Measurements from ENCODE around the gene CACNG1. TPM values are rescaled to one million over a fixed set of nuclear protein-coding genes. Genes with fewer than 3 reads are reported as not detected.

The CACNG1 gene
- total RNA-seq (2014; rRNA removed; shearing (Covaris generic)) = 0.26 TPM in 1 of 2 replicates, not detected in the other

- H3K27ac ChIP-seq = no peak within 1 kb of the TSS
Observed at GRCh38 chr17:67044016-67044772, at the start of gene CACNG1. Gene CACNG1, plus strand, starts transcription at chr17:67044554. Its CDS starts 107 bp downstream, at chr17:67044661.

GRCh38 chr17:66994930-66995535 lies 49.3 kb upstream of the CACNG1 start:
- no peaks in the 10 kb centered on the region for H3K27me3 ChIP-seq (replicated peaks)
- no peak overlapping the region for H3K27ac ChIP-seq
- no peak overlapping the region for H3K4me3 ChIP-seq
- H3K4me1 ChIP-seq (replicated peaks) = no peaks in the 10 kb centered on the region
- no peak for DNase-seq (ENCODE audit: low read depth in 1 of 2, low spot score in 2 of 2)
- H3K9me3 ChIP-seq (replicated peaks) = no peaks in the 10 kb centered on the region
- peaks cover 16% of the 10 kb centered on the region for H3K36me3 ChIP-seq

More at GRCh38 chr17:67044016-67044772, at the start of gene CACNG1:
- peaks cover 18% of the 10 kb centered on the region for H3K9me3 ChIP-seq (replicated peaks)
- no peak within 1 kb of the TSS for H3K4me3 ChIP-seq
- no peaks in the 10 kb centered on the region for H3K27me3 ChIP-seq (replicated peaks)
- no peak for DNase-seq (ENCODE audit: low read depth in 1 of 2, low spot score in 2 of 2)
- no peaks in the 10 kb centered on the region for H3K36me3 ChIP-seq
- H3K4me1 ChIP-seq (replicated peaks) = peaks cover 8% of the 10 kb centered on the region

DNA sequence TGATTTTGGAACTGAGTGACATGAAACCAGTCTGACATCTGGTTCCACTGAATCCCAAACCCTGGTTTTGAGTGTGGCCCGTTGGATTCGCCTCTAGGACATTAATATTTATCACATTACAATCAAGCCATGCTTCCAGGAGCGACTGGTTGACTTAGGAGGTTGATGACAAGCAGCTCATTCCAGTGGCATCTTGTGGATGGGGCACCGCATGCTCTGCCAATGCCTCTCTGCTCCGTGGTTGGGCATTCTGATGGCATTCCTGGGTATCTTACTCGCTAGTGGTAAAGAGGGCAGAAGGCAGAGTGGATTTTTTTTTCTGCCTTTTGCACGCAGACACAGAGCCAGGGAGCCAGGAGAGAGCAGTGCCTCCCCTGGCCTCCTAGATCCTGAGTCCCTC lies 48.4 kb upstream of the CACNG1 start:
- no peaks in the 10 kb centered on the region for H3K27me3 ChIP-seq (replicated peaks)
- peaks cover 14% of the 10 kb centered on the region for H3K36me3 ChIP-seq
- H3K4me1 ChIP-seq (replicated peaks) = no peaks in the 10 kb centered on the region
- no peaks in the 10 kb centered on the region for H3K9me3 ChIP-seq (replicated peaks)
- no peak for DNase-seq (ENCODE audit: low read depth in 1 of 2, low spot score in 2 of 2)
- H3K4me3 ChIP-seq = no peak overlapping the region
- no peak overlapping the region for H3K27ac ChIP-seq

DNA sequence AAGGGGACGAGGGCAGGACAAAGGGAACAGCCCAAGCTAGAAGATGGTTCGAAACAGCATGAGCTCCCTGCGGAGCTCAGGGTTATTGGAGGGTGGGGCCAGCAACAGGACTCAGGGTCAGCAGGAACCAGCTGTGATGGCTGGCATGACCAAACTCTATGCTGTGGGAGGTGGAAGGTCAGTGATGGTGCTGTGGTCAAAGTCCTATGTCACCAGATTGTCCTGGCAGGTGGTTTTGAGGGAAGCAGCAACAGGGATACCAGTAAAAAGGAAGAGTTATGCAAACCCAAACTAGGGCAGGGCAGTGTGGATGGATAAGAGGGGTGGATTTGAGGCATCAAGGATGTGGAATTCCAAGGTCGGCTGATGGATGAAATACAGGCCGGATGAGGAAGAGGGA lies 47.4 kb upstream of the CACNG1 start:
- no peak overlapping the region for H3K4me3 ChIP-seq
- H3K36me3 ChIP-seq = peaks cover 7% of the 10 kb centered on the region; the same call in 1 of the 2 replicates
- no peaks in the 10 kb centered on the region for H3K9me3 ChIP-seq (replicated peaks)
- H3K27ac ChIP-seq = no peak overlapping the region
- H3K27me3 ChIP-seq (replicated peaks) = no peaks in the 10 kb centered on the region
- DNase-seq (ENCODE audit: low read depth in 1 of 2, low spot score in 2 of 2) = no peak
- no peaks in the 10 kb centered on the region for H3K4me1 ChIP-seq (replicated peaks)

DNA sequence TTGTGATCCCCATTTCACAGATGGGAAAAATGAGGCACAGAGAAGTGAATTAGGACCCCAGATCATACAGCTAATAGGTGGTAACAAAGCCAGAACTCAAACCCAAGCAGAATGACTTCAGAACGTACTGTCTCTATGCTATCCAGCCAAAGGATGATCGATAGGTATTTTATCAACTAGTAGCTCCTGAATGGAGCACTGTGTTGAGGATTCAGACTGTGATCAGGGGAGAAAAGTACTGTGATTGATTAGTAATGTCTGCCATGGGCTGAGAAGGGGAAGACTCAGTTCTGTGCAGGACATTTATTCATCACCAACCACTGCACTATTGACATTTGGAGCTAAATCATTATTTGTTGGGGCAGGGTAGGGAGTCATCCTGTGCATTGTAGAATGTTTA lies 41.1 kb upstream of the CACNG1 start:
- H3K27ac ChIP-seq = no peak overlapping the region
- peaks cover 9% of the 10 kb centered on the region; the same call in 1 of the 2 replicates for H3K36me3 ChIP-seq
- H3K4me1 ChIP-seq (replicated peaks) = no peaks in the 10 kb centered on the region
- no peak for DNase-seq (ENCODE audit: low read depth in 1 of 2, low spot score in 2 of 2)
- H3K9me3 ChIP-seq (replicated peaks) = no peaks in the 10 kb centered on the region; the same call in 1 of the 2 replicates
- H3K27me3 ChIP-seq (replicated peaks) = no peaks in the 10 kb centered on the region
- no peak overlapping the region for H3K4me3 ChIP-seq

DNA sequence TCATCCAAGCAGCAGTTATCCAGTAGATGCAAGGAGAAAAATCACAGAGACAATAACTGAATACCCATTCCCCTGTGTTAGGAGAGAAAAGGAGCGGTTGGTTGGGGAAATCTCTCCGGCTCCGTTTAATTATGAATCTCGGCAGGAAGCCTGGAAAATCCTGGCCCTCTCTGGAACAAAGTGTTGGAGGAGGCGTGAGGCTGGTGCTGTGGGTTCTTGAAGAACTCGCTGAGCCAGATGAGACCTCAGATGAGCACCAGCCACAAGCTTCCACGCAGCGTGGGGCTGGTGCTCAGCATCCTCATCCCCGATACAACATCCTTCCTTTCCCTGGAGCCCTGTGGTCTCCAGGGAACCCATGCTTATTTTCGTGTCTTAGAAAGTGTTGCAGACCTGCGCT lies 40.2 kb upstream of the CACNG1 start:
- Histone ChIP-seq H3K4me1 (replicated peaks) (no peaks in the 10 kb centered on the region), H3K4me3 (no peak overlapping the region), H3K27me3 (replicated peaks) (no peaks in the 10 kb centered on the region), H3K9me3 (replicated peaks) (no peaks in the 10 kb centered on the region; the same call in 1 of the 2 replicates), H3K27ac (no peak overlapping the region), H3K36me3 (peaks cover 9% of the 10 kb centered on the region; the same call in 1 of the 2 replicates)
- no peak for DNase-seq (ENCODE audit: low read depth in 1 of 2, low spot score in 2 of 2)

- H3K36me3 ChIP-seq = peaks cover 10% of the 10 kb centered on the region
- H3K9me3 ChIP-seq (replicated peaks) = no peaks in the 10 kb centered on the region; the same call in 1 of the 2 replicates
- H3K4me3 ChIP-seq = no peak overlapping the region
- DNase-seq (ENCODE audit: low read depth in 1 of 2, low spot score in 2 of 2) = no peak
- H3K27me3 ChIP-seq (replicated peaks) = no peaks in the 10 kb centered on the region
- H3K4me1 ChIP-seq (replicated peaks) = no peaks in the 10 kb centered on the region
- H3K27ac ChIP-seq = no peak overlapping the region
Observed at GRCh38 chr17:67007266-67007665, 37.1 kb upstream of the CACNG1 start.

- DNase-seq (ENCODE audit: low read depth in 1 of 2, low spot score in 2 of 2) = no peak
- peaks cover 8% of the 10 kb centered on the region for H3K36me3 ChIP-seq
- no peaks in the 10 kb centered on the region for H3K27me3 ChIP-seq (replicated peaks)
- H3K4me1 ChIP-seq (replicated peaks) = no peaks in the 10 kb centered on the region
- no peak overlapping the region for H3K27ac ChIP-seq
- H3K4me3 ChIP-seq = no peak overlapping the region
- no peaks in the 10 kb centered on the region for H3K9me3 ChIP-seq (replicated peaks)
Observed at GRCh38 chr17:67008101-67008500, 36.3 kb upstream of the CACNG1 start.

- DNase-seq (ENCODE audit: low read depth in 1 of 2, low spot score in 2 of 2) = no peak
Observed at GRCh38 chr17:67011527-67012175, 32.7 kb upstream of the CACNG1 start.

GRCh38 chr17:67013891-67014290 lies 30.5 kb upstream of the CACNG1 start:
- no peaks in the 10 kb centered on the region for H3K4me1 ChIP-seq (replicated peaks)
- no peak overlapping the region for H3K27ac ChIP-seq

More at GRCh38 chr17:67011527-67012175, 32.7 kb upstream of the CACNG1 start:
- H3K9me3 ChIP-seq (replicated peaks) = no peaks in the 10 kb centered on the region
- peaks cover 4% of the 10 kb centered on the region for H3K36me3 ChIP-seq
- no peak overlapping the region for H3K4me3 ChIP-seq
- H3K4me1 ChIP-seq (replicated peaks) = no peaks in the 10 kb centered on the region
- no peak overlapping the region for H3K27ac ChIP-seq
- H3K27me3 ChIP-seq (replicated peaks) = no peaks in the 10 kb centered on the region

GRCh38 chr17:67015001-67015400 lies 29.4 kb upstream of the CACNG1 start:
- Histone ChIP-seq H3K4me3 (no peak overlapping the region), H3K36me3 (peaks cover 25% of the 10 kb centered on the region), H3K4me1 (replicated peaks) (no peaks in the 10 kb centered on the region), H3K27me3 (replicated peaks) (no peaks in the 10 kb centered on the region), H3K9me3 (replicated peaks) (no peaks in the 10 kb centered on the region), H3K27ac (no peak overlapping the region)
- DNase-seq (ENCODE audit: low read depth in 1 of 2, low spot score in 2 of 2) = no peak

More at GRCh38 chr17:67013891-67014290, 30.5 kb upstream of the CACNG1 start:
- no peaks in the 10 kb centered on the region for H3K27me3 ChIP-seq (replicated peaks)
- DNase-seq (ENCODE audit: low read depth in 1 of 2, low spot score in 2 of 2) = no peak
- H3K36me3 ChIP-seq = peaks cover 13% of the 10 kb centered on the region
- H3K9me3 ChIP-seq (replicated peaks) = no peaks in the 10 kb centered on the region
- no peak overlapping the region for H3K4me3 ChIP-seq

- no peak overlapping the region for H3K27ac ChIP-seq
- H3K4me1 ChIP-seq (replicated peaks) = no peaks in the 10 kb centered on the region
Observed at GRCh38 chr17:67016039-67016762, 28.2 kb upstream of the CACNG1 start.

GRCh38 chr17:67017910-67018309 lies 26.4 kb upstream of the CACNG1 start:
- DNase-seq (ENCODE audit: low read depth in 1 of 2, low spot score in 2 of 2) = no peak
- Histone ChIP-seq H3K4me1 (replicated peaks) (no peaks in the 10 kb centered on the region), H3K27ac (no peak overlapping the region), H3K9me3 (replicated peaks) (no peaks in the 10 kb centered on the region), H3K27me3 (replicated peaks) (no peaks in the 10 kb centered on the region), H3K36me3 (peaks cover 45% of the 10 kb centered on the region), H3K4me3 (no peak overlapping the region)

More at GRCh38 chr17:67016039-67016762, 28.2 kb upstream of the CACNG1 start:
- H3K36me3 ChIP-seq = peaks cover 34% of the 10 kb centered on the region
- H3K4me3 ChIP-seq = no peak overlapping the region
- H3K27me3 ChIP-seq (replicated peaks) = no peaks in the 10 kb centered on the region
- no peaks in the 10 kb centered on the region for H3K9me3 ChIP-seq (replicated peaks)
- DNase-seq (ENCODE audit: low read depth in 1 of 2, low spot score in 2 of 2) = no peak

All from SJSA1 (cell line).